HEK293 (cell line): ENCODE data around the gene TRIM36.

Experiments used
- CTCF ChIA-PET: fragments of 350-600 bp; formaldehyde crosslinking; extraction: SDS; loops from one replicate; lab custom pipeline; 2021; ENCODE audit warnings: antibody characterized with exemption; lab: Yijun Ruan, JAX
- POLR2A ChIA-PET: fragments of 300-600 bp; formaldehyde crosslinking; extraction: SDS; loops from one replicate; lab custom pipeline; 2020; ENCODE audit warnings: antibody characterized with exemption, inconsistent platforms; lab: Yijun Ruan, JAX
- H3K27ac ChIP-seq: fragments of 200-500 bp; sonication (Bioruptor generic); 2 replicates; pipeline ENCODE4 v1.5.1; 2014; ENCODE audit warnings: low read depth, low read length, control low read depth, inconsistent platforms; ENCODE audit errors: extremely low read depth
- H3K36me3 ChIP-seq, 2 experiments: fragments of 200-500 bp in 1 of 2; sonication (Bioruptor generic) in 1 of 2; 1 replicate in 1 of 2; 2 replicates in 1 of 2; pipeline ENCODE4 v1.5.1; 2014 to 2017; ENCODE audit warnings: inconsistent platforms in 2 of 2, low read length in 2 of 2; ENCODE audit not compliant: control insufficient read depth in 2 of 2, insufficient read depth in 1 of 2
- H3K4me1 ChIP-seq: fragments of 200-500 bp; sonication (Bioruptor generic); 2 replicates; pipeline ENCODE4 v1.5.1; 2014; ENCODE audit warnings: mild to moderate bottlenecking, low read length, inconsistent platforms; ENCODE audit not compliant: control insufficient read depth, insufficient read depth
- H3K4me3 ChIP-seq: 2 replicates; pipeline ENCODE4 v1.5.1; 2011; ENCODE audit warnings: low read depth, mild to moderate bottlenecking, control low read depth, low read length, moderate library complexity
- H3K9me3 ChIP-seq: fragments of 200-500 bp; sonication (Bioruptor generic); 2 replicates; pipeline ENCODE4 v1.5.1; 2014; ENCODE audit warnings: low read depth, low read length, inconsistent platforms; ENCODE audit not compliant: control insufficient read depth, insufficient read depth
- KLF16 ChIP-seq: fragments of 450-650 bp; formaldehyde crosslinking; IDR thresholded peaks from 2 replicates; pipeline ENCODE4 v1.5.1; 2017; ENCODE audit warnings: missing biosample characterization, missing genetic modification characterization
- REPIN1 ChIP-seq: fragments of 450-650 bp; formaldehyde crosslinking; IDR thresholded peaks from 2 replicates; pipeline ENCODE4 v1.5.1; 2017; ENCODE audit warnings: missing biosample characterization, missing genetic modification characterization, low read depth
- SALL2 ChIP-seq: fragments of 450-650 bp; formaldehyde crosslinking; IDR thresholded peaks from 2 replicates; pipeline ENCODE4 v1.5.0; 2017; ENCODE audit warnings: missing biosample characterization, mild to moderate bottlenecking, missing genetic modification characterization, borderline replicate concordance
- SETDB1 ChIP-seq: IDR thresholded peaks from one replicate; pipeline ENCODE4 v1.6.1; 2017; ENCODE audit warnings: mild to moderate bottlenecking, low read length, moderate library complexity, mixed read lengths; ENCODE audit not compliant: insufficient read length
- ZBTB1 ChIP-seq: fragments of 450-650 bp; formaldehyde crosslinking; IDR thresholded peaks from 2 replicates; pipeline ENCODE4 v1.5.1; 2016; ENCODE audit warnings: missing biosample characterization, missing genetic modification characterization
- ZBTB7A ChIP-seq: fragments of 450-650 bp; formaldehyde crosslinking; IDR thresholded peaks from 2 replicates; pipeline ENCODE4 v1.5.1; 2016; ENCODE audit warnings: low read depth, missing biosample characterization, missing genetic modification characterization
- ZFP41 ChIP-seq: fragments of 450-650 bp; formaldehyde crosslinking; IDR thresholded peaks from 2 replicates; pipeline ENCODE4 v1.5.1; 2016; ENCODE audit warnings: missing biosample characterization, missing genetic modification characterization, borderline replicate concordance
- ZNF133 ChIP-seq: fragments of 450-650 bp; formaldehyde crosslinking; IDR thresholded peaks from 2 replicates; pipeline ENCODE4 v1.5.1; 2016; ENCODE audit warnings: missing biosample characterization, missing genetic modification characterization
- ZNF146 ChIP-seq: fragments of 450-650 bp; formaldehyde crosslinking; IDR thresholded peaks from 2 replicates; pipeline ENCODE4 v1.5.1; 2016; ENCODE audit warnings: missing biosample characterization, missing genetic modification characterization
- ZNF157 ChIP-seq: fragments of 450-650 bp; formaldehyde crosslinking; IDR thresholded peaks from 2 replicates; pipeline ENCODE4 v1.5.1; 2016; ENCODE audit warnings: missing biosample characterization, missing genetic modification characterization
- ZNF26 ChIP-seq: fragments of 450-650 bp; formaldehyde crosslinking; IDR thresholded peaks from 2 replicates; pipeline ENCODE4 v1.5.1; 2016; ENCODE audit warnings: missing biosample characterization, missing genetic modification characterization
- ZNF292 ChIP-seq: fragments of 450-650 bp; formaldehyde crosslinking; IDR thresholded peaks from 2 replicates; pipeline ENCODE4 v1.5.1; 2016; ENCODE audit warnings: low read depth, missing biosample characterization, missing genetic modification characterization, borderline replicate concordance
- ZNF335 ChIP-seq: fragments of 450-650 bp; formaldehyde crosslinking; conservative IDR thresholded peaks from 2 replicates; pipeline ENCODE4 v1.5.1; 2016; ENCODE audit warnings: missing biosample characterization, missing genetic modification characterization
- ZNF394 ChIP-seq: fragments of 450-650 bp; formaldehyde crosslinking; IDR thresholded peaks from 2 replicates; pipeline ENCODE4 v1.5.1; 2016; ENCODE audit warnings: missing biosample characterization, missing genetic modification characterization, mild to moderate bottlenecking, moderate library complexity, borderline replicate concordance
- ZNF423 ChIP-seq: fragments of 450-650 bp; formaldehyde crosslinking; IDR thresholded peaks from 2 replicates; pipeline ENCODE4 v1.5.1; 2016; ENCODE audit warnings: missing biosample characterization, missing genetic modification characterization
- ZNF513 ChIP-seq: fragments of 450-650 bp; IDR thresholded peaks from 2 replicates; pipeline ENCODE4 v1.5.1; 2018; ENCODE audit warnings: missing biosample characterization, missing genetic modification characterization
- ZNF514 ChIP-seq: fragments of 450-650 bp; formaldehyde crosslinking; IDR thresholded peaks from 2 replicates; pipeline ENCODE4 v1.5.1; 2016; ENCODE audit warnings: missing biosample characterization, missing genetic modification characterization
- ZNF549 ChIP-seq: fragments of 450-650 bp; IDR thresholded peaks from 2 replicates; pipeline ENCODE4 v1.5.1; 2018; ENCODE audit warnings: missing biosample characterization, missing genetic modification characterization, mild to moderate bottlenecking, inconsistent platforms, moderate library complexity
- ZNF555 ChIP-seq: fragments of 450-650 bp; formaldehyde crosslinking; conservative IDR thresholded peaks from 2 replicates; pipeline ENCODE4 v1.5.1; 2017; ENCODE audit warnings: missing biosample characterization, mild to moderate bottlenecking, missing genetic modification characterization, inconsistent platforms
- ZNF560 ChIP-seq: fragments of 450-650 bp; formaldehyde crosslinking; IDR thresholded peaks from 2 replicates; pipeline ENCODE4 v1.5.1; 2017; ENCODE audit warnings: missing biosample characterization, missing genetic modification characterization, borderline replicate concordance
- ZNF623 ChIP-seq: fragments of 450-650 bp; formaldehyde crosslinking; IDR thresholded peaks from 2 replicates; pipeline ENCODE4 v1.5.1; 2016; ENCODE audit warnings: missing biosample characterization, missing genetic modification characterization
- TF ChIP-seq, protein P1 (sequence below): fragments of 450-650 bp; formaldehyde crosslinking; IDR thresholded peaks from 2 replicates; pipeline ENCODE4 v1.5.1; 2016; ENCODE audit warnings: missing biosample characterization, missing genetic modification characterization
- TF ChIP-seq, protein P2 (sequence below): fragments of 450-650 bp; formaldehyde crosslinking; IDR thresholded peaks from 2 replicates; pipeline ENCODE4 v1.5.1; 2016; ENCODE audit warnings: missing biosample characterization, missing genetic modification characterization
- TF ChIP-seq, protein P3 (sequence below): fragments of 450-650 bp; formaldehyde crosslinking; IDR thresholded peaks from 2 replicates; pipeline ENCODE4 v1.5.1; 2016; ENCODE audit warnings: missing biosample characterization, missing genetic modification characterization, borderline replicate concordance

The TRIM36 gene

DNA sequence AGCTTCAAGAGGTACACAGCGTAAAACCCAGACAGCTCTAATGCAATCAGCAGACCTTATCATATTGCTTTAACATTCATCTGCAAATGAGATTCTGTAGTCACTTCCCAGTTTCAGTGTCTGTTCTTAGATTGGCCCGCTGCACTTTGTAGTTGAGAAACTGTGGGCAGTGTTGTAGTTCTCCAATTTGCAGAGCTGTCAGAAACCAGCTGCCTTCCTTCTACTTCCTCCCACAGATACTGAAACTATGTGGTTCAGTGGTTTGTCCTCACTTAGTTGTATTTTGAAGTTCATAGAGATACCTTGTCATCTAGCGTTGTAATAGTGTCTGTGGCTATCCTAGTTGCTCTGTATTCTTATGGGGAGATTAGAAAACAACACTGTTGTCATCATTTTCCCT is 39.6 kb upstream of the TRIM36 start (continued):
- TF ChIP-seq ZFP41 (tag by site-specific recombination), result no peak
- no peak for TF ChIP-seq ZBTB1 (tag by site-specific recombination)
- TF ChIP-seq ZBTB7A (tag by site-specific recombination), result no peak
- no peak for TF ChIP-seq REPIN1 (tag by site-specific recombination)
- TF ChIP-seq ZNF26 (tag by site-specific recombination), result no peak

DNA sequence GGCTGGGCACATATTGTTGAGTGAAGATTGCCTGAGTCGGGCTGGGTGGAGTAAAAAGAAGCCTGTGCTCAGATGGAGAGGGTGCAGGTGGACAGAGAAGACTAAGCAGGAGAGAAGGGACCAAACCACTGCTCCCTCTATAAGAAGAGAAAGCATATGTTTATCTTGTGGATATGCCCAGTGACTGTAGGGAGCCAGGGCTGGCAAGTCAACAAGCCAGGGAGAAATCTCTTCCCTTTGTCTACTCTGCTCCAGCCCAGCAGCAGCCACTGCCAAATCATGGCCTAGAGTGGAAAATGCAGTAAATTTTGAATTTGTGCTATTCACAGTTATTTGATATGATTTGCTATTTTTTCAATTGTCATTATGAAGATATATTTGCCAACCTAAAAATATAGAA is 33.2 kb upstream of the TRIM36 start:
- H3K9me3 ChIP-seq, result no peaks in the 10 kb centered on the region; the same call in 1 of the 2 replicates
- no peak for TF ChIP-seq ZNF157 (tag by site-specific recombination)
- no peak for TF ChIP-seq ZNF146 (tag by site-specific recombination)
- TF ChIP-seq ZNF549 (tag by site-specific recombination), result no peak
- TF ChIP-seq ZNF335 (tag by site-specific recombination), result no peak
- no peak for TF ChIP-seq ZNF555 (tag by site-specific recombination)
- TF ChIP-seq ZNF394 (tag by site-specific recombination), result no peak
- no peak for TF ChIP-seq SETDB1
- TF ChIP-seq ZNF623 (tag by site-specific recombination), result no peak
- no peak overlapping the region for H3K27ac ChIP-seq
- no peaks in the 10 kb centered on the region for H3K4me1 ChIP-seq
- POLR2A ChIA-PET, result no interaction called here
- no peak overlapping the region for H3K4me3 ChIP-seq
- CTCF ChIA-PET, result no interaction called here
- no peaks in the 10 kb centered on the region for H3K36me3 ChIP-seq

DNA sequence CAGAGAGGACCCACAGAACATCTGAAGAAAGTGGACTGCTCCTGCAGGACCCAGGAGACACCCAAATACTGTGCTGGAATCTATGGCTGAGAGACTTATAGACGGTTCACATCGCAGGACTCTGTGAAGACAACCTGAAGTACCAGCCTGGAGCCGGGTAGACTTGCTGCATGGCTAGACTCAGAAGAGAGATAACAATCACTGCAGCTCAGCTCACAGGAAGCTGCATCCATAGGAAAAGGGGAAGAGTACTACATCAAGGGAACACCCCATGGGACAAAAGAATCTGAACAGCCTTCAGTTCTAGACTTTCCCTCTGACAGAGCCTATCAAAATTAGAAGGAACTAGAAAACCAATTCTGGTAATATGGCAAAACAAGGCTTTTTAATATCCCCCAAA is 26.5 kb upstream of the TRIM36 start:
- no peak overlapping the region for H3K27ac ChIP-seq
- no peak overlapping the region for H3K4me3 ChIP-seq
- no peaks in the 10 kb centered on the region for H3K4me1 ChIP-seq
- no peaks in the 10 kb centered on the region; the same call in 1 of the 2 replicates for H3K9me3 ChIP-seq
- no peaks in the 10 kb centered on the region for H3K36me3 ChIP-seq
- ChIA-PET CTCF (no interaction called here), POLR2A (no interaction called here)
- TF ChIP-seq ZNF514 (tag by site-specific recombination) (no peak), ZNF423 (no peak), SALL2 (no peak), ZBTB7A (tag by site-specific recombination) (no peak), ZNF513 (tag by site-specific recombination) (no peak), ZNF335 (tag by site-specific recombination) (no peak), ZNF560 (tag by site-specific recombination) (no peak), KLF16 (tag by site-specific recombination) (no peak), ZNF292 (tag by site-specific recombination) (no peak), ZNF133 (no peak)
- TF ChIP-seq, protein P1, sequence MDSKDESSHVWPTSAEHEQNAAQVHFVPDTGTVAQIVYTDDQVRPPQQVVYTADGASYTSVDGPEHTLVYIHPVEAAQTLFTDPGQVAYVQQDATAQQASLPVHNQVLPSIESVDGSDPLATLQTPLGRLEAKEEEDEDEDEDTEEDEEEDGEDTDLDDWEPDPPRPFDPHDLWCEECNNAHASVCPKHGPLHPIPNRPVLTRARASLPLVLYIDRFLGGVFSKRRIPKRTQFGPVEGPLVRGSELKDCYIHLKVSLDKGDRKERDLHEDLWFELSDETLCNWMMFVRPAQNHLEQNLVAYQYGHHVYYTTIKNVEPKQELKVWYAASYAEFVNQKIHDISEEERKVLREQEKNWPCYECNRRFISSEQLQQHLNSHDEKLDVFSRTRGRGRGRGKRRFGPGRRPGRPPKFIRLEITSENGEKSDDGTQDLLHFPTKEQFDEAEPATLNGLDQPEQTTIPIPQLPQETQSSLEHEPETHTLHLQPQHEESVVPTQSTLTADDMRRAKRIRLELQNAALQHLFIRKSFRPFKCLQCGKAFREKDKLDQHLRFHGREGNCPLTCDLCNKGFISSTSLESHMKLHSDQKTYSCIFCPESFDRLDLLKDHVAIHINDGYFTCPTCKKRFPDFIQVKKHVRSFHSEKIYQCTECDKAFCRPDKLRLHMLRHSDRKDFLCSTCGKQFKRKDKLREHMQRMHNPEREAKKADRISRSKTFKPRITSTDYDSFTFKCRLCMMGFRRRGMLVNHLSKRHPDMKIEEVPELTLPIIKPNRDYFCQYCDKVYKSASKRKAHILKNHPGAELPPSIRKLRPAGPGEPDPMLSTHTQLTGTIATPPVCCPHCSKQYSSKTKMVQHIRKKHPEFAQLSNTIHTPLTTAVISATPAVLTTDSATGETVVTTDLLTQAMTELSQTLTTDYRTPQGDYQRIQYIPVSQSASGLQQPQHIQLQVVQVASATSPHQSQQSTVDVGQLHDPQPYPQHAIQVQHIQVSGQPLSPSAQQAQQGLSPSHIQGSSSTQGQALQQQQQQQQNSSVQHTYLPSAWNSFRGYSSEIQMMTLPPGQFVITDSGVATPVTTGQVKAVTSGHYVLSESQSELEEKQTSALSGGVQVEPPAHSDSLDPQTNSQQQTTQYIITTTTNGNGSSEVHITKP (tag by site-specific recombination), result no peak
- TF ChIP-seq, protein P2, sequence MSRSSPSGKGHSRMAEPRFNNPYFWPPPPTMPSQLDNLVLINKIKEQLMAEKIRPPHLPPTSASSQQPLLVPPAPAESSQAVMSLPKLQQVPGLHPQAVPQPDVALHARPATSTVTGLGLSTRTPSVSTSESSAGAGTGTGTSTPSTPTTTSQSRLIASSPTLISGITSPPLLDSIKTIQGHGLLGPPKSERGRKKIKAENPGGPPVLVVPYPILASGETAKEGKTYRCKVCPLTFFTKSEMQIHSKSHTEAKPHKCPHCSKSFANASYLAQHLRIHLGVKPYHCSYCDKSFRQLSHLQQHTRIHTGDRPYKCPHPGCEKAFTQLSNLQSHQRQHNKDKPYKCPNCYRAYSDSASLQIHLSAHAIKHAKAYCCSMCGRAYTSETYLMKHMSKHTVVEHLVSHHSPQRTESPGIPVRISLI (tag by site-specific recombination), result no peak
- TF ChIP-seq, protein P3, sequence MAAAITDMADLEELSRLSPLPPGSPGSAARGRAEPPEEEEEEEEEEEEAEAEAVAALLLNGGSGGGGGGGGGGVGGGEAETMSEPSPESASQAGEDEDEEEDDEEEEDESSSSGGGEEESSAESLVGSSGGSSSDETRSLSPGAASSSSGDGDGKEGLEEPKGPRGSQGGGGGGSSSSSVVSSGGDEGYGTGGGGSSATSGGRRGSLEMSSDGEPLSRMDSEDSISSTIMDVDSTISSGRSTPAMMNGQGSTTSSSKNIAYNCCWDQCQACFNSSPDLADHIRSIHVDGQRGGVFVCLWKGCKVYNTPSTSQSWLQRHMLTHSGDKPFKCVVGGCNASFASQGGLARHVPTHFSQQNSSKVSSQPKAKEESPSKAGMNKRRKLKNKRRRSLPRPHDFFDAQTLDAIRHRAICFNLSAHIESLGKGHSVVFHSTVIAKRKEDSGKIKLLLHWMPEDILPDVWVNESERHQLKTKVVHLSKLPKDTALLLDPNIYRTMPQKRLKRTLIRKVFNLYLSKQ, result no peak
